OCI-LY3 (cell line): ENCODE results near the gene MUC4.

ENCODE experiments used
- EZH2phosphoT487 ChIP-seq: fragments of 200-600 bp; shearing (Covaris generic); IDR thresholded peaks from 2 replicates; pipeline ENCODE4 v1.6.1; 2018; ENCODE audit warnings: antibody characterized with exemption, mixed run types, low read depth
- TF ChIP-seq, protein P1 (sequence below): fragments of 200-600, 300-600 bp; sonication (generic); IDR thresholded peaks from 2 replicates; pipeline ENCODE4 v1.5.1; 2014; ENCODE audit warnings: antibody characterized with exemption, low read length, low read depth

DNA sequence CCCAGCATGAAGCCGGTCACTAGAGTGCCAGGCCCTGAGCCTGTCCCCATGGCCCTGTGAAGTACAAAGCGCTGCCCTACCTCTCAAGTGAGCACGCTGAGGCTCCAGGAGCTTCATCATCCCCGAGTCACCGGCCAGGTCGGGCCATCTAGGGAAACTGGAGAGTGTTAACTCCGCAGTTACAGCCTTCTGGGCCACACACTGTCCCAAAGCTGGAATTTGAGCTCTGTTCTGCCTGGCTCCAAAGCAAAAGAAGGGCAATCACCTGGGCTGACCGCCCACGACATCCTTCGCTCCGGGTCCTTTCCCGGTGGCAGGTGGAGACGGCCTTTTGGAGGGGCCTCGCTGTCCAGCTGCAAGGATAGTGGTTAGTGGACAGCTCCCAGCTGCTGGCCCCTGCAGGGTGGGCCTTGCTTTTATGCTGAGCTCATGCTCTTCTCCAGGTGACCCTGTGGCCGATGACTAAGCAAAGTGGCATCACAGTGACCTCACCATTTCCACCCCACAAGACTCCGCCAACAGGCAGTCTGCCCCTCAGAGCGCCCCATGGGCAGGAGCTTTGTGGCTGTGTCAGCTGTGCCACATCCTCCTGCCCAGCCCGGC is 3.5 kb upstream of the MUC4 start:
- TF ChIP-seq, protein P1, sequence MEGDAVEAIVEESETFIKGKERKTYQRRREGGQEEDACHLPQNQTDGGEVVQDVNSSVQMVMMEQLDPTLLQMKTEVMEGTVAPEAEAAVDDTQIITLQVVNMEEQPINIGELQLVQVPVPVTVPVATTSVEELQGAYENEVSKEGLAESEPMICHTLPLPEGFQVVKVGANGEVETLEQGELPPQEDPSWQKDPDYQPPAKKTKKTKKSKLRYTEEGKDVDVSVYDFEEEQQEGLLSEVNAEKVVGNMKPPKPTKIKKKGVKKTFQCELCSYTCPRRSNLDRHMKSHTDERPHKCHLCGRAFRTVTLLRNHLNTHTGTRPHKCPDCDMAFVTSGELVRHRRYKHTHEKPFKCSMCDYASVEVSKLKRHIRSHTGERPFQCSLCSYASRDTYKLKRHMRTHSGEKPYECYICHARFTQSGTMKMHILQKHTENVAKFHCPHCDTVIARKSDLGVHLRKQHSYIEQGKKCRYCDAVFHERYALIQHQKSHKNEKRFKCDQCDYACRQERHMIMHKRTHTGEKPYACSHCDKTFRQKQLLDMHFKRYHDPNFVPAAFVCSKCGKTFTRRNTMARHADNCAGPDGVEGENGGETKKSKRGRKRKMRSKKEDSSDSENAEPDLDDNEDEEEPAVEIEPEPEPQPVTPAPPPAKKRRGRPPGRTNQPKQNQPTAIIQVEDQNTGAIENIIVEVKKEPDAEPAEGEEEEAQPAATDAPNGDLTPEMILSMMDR = no peak
- no peak for TF ChIP-seq EZH2phosphoT487
